ENCODE data around the gene CACNA1C.

DNA sequence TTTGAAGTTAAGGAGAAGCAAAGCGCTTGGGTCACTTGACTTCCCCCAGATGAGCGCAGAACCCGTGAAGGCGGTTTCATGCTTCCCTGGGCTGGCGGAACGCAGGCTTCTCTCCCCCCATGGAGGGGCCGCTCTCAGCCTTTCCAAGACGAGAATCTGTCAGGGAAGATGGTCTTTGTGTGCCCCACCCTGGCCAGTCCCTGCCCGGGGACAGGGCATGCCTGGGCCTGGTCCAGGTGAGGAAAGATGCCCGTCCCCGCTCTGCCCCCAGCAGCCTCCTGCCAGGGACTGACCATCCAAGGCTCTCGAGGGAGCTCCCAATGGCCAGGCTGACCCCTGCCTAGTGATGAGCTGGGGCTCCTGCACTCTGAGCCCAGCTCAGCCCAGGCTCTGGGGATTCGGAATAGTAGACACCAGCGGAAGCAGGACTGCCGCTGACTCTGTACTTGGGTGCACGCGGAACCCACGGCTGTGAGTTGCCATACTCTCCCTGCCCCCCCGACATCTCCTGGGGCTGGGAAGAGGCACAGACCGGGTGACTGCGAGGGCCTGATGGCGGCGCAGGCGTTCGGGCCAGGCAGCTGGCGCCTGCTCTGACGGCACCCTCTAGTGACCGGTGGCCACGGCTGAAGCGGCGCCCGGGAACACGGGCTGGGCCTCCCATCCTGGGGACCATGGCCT, 599.8 kb downstream of the CACNA1C start:
- TF ChIP-seq, protein P1, sequence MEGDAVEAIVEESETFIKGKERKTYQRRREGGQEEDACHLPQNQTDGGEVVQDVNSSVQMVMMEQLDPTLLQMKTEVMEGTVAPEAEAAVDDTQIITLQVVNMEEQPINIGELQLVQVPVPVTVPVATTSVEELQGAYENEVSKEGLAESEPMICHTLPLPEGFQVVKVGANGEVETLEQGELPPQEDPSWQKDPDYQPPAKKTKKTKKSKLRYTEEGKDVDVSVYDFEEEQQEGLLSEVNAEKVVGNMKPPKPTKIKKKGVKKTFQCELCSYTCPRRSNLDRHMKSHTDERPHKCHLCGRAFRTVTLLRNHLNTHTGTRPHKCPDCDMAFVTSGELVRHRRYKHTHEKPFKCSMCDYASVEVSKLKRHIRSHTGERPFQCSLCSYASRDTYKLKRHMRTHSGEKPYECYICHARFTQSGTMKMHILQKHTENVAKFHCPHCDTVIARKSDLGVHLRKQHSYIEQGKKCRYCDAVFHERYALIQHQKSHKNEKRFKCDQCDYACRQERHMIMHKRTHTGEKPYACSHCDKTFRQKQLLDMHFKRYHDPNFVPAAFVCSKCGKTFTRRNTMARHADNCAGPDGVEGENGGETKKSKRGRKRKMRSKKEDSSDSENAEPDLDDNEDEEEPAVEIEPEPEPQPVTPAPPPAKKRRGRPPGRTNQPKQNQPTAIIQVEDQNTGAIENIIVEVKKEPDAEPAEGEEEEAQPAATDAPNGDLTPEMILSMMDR (conservative IDR thresholded peaks at IDR 0.05 in 1 of 2, IDR thresholded peaks at IDR 0.05 in 1 of 2; ENCODE audit: low read depth in 1 of 2, low read length in 2 of 2): no peak
- TF ChIP-seq EZH2 (IDR thresholded peaks at IDR 0.05; ENCODE audit: low read length, missing control alignments): no peak
